NCI-H146 treated with DMSO at 0.1 percent for 48 hours (cell line): ENCODE data around the gene MYD88.

Experiments used
- DNase-seq: peaks from one replicate; lab custom pipeline; 2025; ENCODE audit not compliant: unreplicated experiment; lab: John Stamatoyannopoulos, UW

Gene MYD88

GRCh38 chr3:38111696-38112377 is 26.6 kb upstream of the MYD88 start:
- DNase-seq = no peak

- DNase-seq = no peak
These were observed 26.1 kb upstream of the MYD88 start for GRCh38 chr3:38112378-38112761.

- DNase-seq = no peak
These were observed 24.2 kb upstream of the MYD88 start for GRCh38 chr3:38114052-38114874.

- no peak for DNase-seq
These were observed 23.4 kb upstream of the MYD88 start for GRCh38 chr3:38114875-38115644.

GRCh38 chr3:38115645-38116427 is 22.6 kb upstream of the MYD88 start:
- DNase-seq = no peak

- no peak for DNase-seq
These were observed 21.8 kb upstream of the MYD88 start for GRCh38 chr3:38116471-38117162.

GRCh38 chr3:38117163-38117716 is 21.2 kb upstream of the MYD88 start:
- DNase-seq = no peak

GRCh38 chr3:38117748-38118420 is 20.6 kb upstream of the MYD88 start:
- DNase-seq = no peak

GRCh38 chr3:38118421-38119247 is 19.8 kb upstream of the MYD88 start:
- DNase-seq = no peak

- DNase-seq = no peak
These were observed 19.3 kb upstream of the MYD88 start for GRCh38 chr3:38119248-38119544.

GRCh38 chr3:38119821-38120692 is 18.4 kb upstream of the MYD88 start:
- no peak for DNase-seq

- no peak for DNase-seq
These were observed 17.6 kb upstream of the MYD88 start for GRCh38 chr3:38120693-38121450.

GRCh38 chr3:38121451-38121831 is 17.0 kb upstream of the MYD88 start:
- DNase-seq = no peak

- no peak for DNase-seq
These were observed 16.5 kb upstream of the MYD88 start for GRCh38 chr3:38121832-38122461.

- DNase-seq = no peak
These were observed 15.7 kb upstream of the MYD88 start for GRCh38 chr3:38122712-38123290.

GRCh38 chr3:38124324-38125122 is 13.9 kb upstream of the MYD88 start:
- peak; percentile 23 for DNase-seq
